Brain pericyte (primary cell): ENCODE data around the gene FTCDNL1.

Experiments
- DNase-seq: peaks from one replicate; pipeline ENCODE4 v3.0.0-alpha.2; 2012; ENCODE audit warnings: low read depth, low spot score

The FTCDNL1 gene

DNA sequence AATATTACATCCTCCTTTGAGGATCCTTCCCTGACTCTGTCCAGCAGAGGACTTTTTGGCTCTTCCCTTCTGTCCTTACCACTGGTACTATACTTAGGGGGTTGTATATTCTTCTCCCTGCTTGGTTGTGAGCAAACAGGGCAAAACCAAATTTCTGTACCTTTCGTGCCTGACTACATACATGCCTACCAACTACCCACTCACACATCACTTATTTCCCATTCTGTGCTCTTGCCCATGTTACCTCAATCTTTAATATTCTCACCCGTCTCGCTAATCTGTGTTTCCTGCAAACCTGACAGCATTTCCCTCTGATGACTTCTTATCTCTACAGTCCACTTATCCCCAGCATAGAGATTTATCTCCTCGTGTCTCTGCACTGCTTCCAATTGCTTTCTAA lies 58.6 kb downstream of the FTCDNL1 start:
- no peak for DNase-seq

- DNase-seq, result no peak
Observed at GRCh38 chr2:199791326-199791725, 59.7 kb downstream of the FTCDNL1 start.

- no peak for DNase-seq
Observed at GRCh38 chr2:199784512-199784911, 66.5 kb downstream of the FTCDNL1 start.

- no peak for DNase-seq
Observed at GRCh38 chr2:199779589-199779988, 71.4 kb downstream of the FTCDNL1 start.

- no peak for DNase-seq
Observed at GRCh38 chr2:199778655-199779054, 72.3 kb downstream of the FTCDNL1 start.

GRCh38 chr2:199777916-199778315 lies 73.1 kb downstream of the FTCDNL1 start:
- no peak for DNase-seq

DNA sequence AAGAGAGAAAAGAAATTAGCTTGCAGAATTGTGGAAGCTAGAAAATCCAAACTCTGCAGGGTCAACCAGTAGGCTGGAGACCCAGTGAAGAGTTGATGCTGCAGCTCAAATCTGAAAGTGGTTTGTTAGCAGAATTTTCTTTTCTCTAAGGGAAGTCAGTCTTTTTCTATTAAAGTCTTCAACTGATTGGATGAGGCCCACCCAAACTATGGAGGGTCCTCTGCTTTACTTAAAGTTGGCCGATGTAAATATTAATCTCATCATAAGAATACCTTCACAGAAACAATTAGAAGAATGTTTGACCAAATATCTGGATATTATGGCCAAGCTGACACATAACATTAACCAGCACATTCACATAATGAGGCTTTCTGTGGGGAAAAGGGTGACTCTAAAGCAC lies 73.7 kb downstream of the FTCDNL1 start:
- DNase-seq, result no peak

DNA sequence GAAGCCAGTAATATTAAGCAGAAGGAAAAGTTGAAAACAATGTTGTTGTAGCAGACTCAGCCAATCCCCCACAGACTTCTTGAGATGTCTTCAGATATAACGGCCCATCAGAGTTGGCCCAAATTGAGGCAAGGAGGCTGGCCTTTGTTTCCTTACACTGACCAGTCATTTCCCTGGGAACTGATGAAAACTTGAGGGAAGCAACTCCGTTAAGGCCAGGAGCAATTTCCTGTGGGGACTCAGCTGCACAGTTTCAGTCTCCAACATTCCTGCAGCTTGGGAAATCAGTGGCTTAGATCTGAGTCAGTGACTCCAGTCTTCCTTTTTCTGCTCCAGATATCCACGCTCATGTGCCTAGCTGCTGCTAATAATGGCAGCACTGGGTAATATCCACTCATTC lies 75.7 kb downstream of the FTCDNL1 start:
- DNase-seq, result no peak

GRCh38 chr2:199772035-199772976 lies 78.7 kb downstream of the FTCDNL1 start:
- DNase-seq, result no peak

GRCh38 chr2:199770716-199771115 lies 80.3 kb downstream of the FTCDNL1 start:
- DNase-seq, result no peak

GRCh38 chr2:199765646-199766045 lies 85.3 kb downstream of the FTCDNL1 start:
- DNase-seq, result no peak

GRCh38 chr2:199764273-199764800 lies 86.7 kb downstream of the FTCDNL1 start:
- DNase-seq, result no peak

DNA sequence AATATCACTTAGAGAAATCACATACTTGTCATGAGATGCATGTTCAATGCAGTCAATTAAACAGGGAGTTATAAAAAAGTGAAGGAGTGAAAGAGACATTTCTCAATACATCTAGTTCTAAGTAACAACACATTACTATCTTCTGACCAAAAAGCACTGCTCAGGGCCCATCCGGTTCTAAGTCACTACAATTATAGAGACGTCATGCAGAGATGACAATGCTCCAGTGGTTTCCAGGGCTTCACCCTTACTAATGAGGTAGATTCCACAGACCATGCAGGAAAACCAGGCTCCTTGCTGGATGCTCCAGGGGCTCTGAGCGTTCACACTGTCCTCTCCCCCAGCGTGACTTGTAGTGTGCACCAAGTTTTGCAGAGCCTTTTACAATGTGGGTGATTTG lies 88.0 kb downstream of the FTCDNL1 start:
- no peak for DNase-seq

- DNase-seq, result no peak
Observed at GRCh38 chr2:199760574-199760973, 90.4 kb downstream of the FTCDNL1 start.

DNA sequence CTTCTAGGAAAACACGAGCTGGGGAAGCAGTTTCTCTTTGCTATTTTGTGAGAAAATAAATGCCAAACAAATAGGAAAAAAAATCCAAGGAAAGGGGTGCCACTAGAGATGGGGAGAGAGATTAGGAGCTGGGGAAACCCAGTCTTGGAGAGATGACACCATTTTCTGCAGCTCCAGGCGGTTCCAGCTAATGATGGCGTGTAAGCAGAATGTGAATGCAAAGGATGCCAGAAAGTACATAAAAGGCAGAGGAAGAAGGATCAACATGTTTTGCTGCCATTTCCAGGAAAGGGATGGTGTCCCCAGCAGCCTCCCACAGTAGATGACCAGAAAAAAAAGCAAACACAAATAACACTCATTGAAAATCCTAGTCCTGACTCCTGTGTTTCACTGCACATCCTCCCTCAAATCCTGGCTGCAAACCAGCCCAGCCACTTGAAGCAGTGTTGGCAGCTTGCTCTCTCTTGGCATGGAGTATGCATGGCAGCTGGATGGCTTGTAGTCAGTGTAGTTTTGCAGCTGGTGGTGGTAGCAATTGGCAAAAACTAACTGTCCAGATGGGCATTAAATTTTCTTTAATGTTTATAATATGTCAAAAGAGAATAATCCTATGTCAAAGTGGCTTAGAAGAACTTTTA lies 93.6 kb downstream of the FTCDNL1 start:
- DNase-seq, result no peak

- DNase-seq, result no peak
Observed at GRCh38 chr2:199756743-199757142, 94.2 kb downstream of the FTCDNL1 start.

- no peak for DNase-seq
Observed at GRCh38 chr2:199756211-199756610, 94.8 kb downstream of the FTCDNL1 start.

GRCh38 chr2:199754766-199755165 lies 96.2 kb downstream of the FTCDNL1 start:
- DNase-seq, result no peak

GRCh38 chr2:199751492-199752120 lies 99.4 kb downstream of the FTCDNL1 start:
- DNase-seq, result no peak

DNA sequence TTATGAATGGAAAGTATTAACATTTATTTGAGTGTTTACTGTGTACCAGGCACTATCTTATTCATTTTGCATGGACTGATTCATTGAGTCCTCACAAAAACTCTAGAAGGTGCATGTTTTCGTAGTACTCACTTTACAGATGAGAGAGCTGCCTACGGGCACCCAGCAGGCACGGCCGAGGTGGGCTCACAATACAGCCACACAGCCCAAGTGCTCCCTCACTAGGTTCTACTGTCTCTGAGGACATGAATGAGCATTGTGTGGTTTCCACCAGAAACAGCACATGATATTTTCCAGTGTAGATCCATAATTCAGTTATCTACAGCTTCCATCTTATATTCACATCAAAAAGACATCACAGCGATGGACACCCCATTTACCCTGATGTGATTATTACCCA lies 101.4 kb downstream of the FTCDNL1 start:
- no peak for DNase-seq

DNA sequence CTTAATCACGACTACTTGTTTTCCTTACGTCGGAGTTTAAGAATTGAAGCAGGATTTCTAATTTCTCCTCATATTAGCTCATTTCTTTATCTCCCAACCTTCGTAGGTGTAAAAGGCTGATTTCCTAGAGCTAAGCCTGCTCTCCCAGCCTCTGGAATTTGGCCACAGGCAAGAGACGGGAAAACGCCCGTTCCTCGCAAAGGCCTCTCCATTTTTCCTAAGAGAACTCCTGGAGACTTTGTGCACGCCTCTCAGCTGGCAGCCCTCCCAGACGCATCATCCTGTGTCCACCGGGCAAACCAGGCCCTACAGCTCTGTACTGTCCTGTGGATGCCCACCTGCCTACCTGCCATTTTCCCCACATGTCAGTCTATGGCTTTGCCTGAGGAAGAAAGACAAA lies 106.3 kb downstream of the FTCDNL1 start:
- DNase-seq, result no peak

- DNase-seq, result no peak
Observed at GRCh38 chr2:199744260-199744659, 106.7 kb downstream of the FTCDNL1 start.
